ENCODE measurements around the gene HOXB9. TPM values are rescaled to one million over a fixed set of nuclear protein-coding genes. Genes with fewer than 3 reads are reported as not detected.

Gene HOXB9
- total RNA-seq, 2 donors from 2014 or later, result 0.09 to 0.68 TPM

GRCh38 chr17:48606892-48607614 is 19.1 kb downstream of the HOXB9 start:
- Histone ChIP-seq H3K27ac (no peak overlapping the region), H3K27me3 (replicated peaks; ENCODE audit: insufficient read depth) (peaks cover 60% of the 10 kb centered on the region), H3K4me1 (replicated peaks) (peaks cover 3% of the 10 kb centered on the region), H3K9me3 (no peaks in the 10 kb centered on the region), H3K36me3 (no peaks in the 10 kb centered on the region), H3K4me3 (no peak overlapping the region)
- intact Hi-C loops (cut with DNase I), result no loop called here
- no peak for DNase-seq (ENCODE audit: low spot score)
- TF ChIP-seq CTCF (IDR thresholded peaks at IDR 0.05) (no peak), POLR2AphosphoS5 (IDR thresholded peaks at IDR 0.05) (no peak), POLR2A (IDR thresholded peaks at IDR 0.05) (no peak)
- WGBS, result 77% methylated on average over 9 of the region's 9 CpGs

GRCh38 chr17:48605991-48606891 is 19.9 kb downstream of the HOXB9 start:
- TF ChIP-seq POLR2A (IDR thresholded peaks at IDR 0.05), result no peak
- TF ChIP-seq POLR2AphosphoS5 (IDR thresholded peaks at IDR 0.05), result no peak
- TF ChIP-seq CTCF (IDR thresholded peaks at IDR 0.05), result no peak
- 65% methylated on average over 41 of the region's 41 CpGs for WGBS
- DNase-seq (ENCODE audit: low spot score), result no peak
- H3K4me1 ChIP-seq (replicated peaks), result peaks cover 3% of the 10 kb centered on the region
- H3K9me3 ChIP-seq, result no peaks in the 10 kb centered on the region
- intact Hi-C loops (cut with DNase I), result no loop called here
- no peaks in the 10 kb centered on the region for H3K36me3 ChIP-seq
- no peak overlapping the region for H3K27ac ChIP-seq
- no peak overlapping the region for H3K4me3 ChIP-seq
- peaks cover 61% of the 10 kb centered on the region for H3K27me3 ChIP-seq (replicated peaks; ENCODE audit: insufficient read depth)

GRCh38 chr17:48605409-48605919 is 20.7 kb downstream of the HOXB9 start:
- no peak overlapping the region for H3K4me3 ChIP-seq
- TF ChIP-seq CTCF (IDR thresholded peaks at IDR 0.05) (no peak), POLR2A (IDR thresholded peaks at IDR 0.05) (no peak), POLR2AphosphoS5 (IDR thresholded peaks at IDR 0.05) (no peak)
- H3K27ac ChIP-seq, result no peak overlapping the region
- 44% methylated on average over 10 of the region's 10 CpGs for WGBS
- H3K4me1 ChIP-seq (replicated peaks), result peaks cover 3% of the 10 kb centered on the region
- H3K9me3 ChIP-seq, result no peaks in the 10 kb centered on the region
- H3K27me3 ChIP-seq (replicated peaks; ENCODE audit: insufficient read depth), result peaks cover 62% of the 10 kb centered on the region
- H3K36me3 ChIP-seq, result no peaks in the 10 kb centered on the region
- no peak for DNase-seq (ENCODE audit: low spot score)
- intact Hi-C loops (cut with DNase I), result no loop called here

GRCh38 chr17:48604770-48605329 is 21.3 kb downstream of the HOXB9 start, which contains the start of gene HOXB6:
HOXB6 (minus strand) TSS chr17:48604986; CDS start chr17:48598150, 6,836 bp downstream.
- no peak for DNase-seq (ENCODE audit: low spot score)
- Histone ChIP-seq H3K4me1 (replicated peaks) (no peaks in the 10 kb centered on the region), H3K36me3 (no peaks in the 10 kb centered on the region), H3K27me3 (replicated peaks; ENCODE audit: insufficient read depth) (peaks cover 63% of the 10 kb centered on the region), H3K27ac (no peak within 1 kb of the TSS), H3K4me3 (no peak within 1 kb of the TSS), H3K9me3 (no peaks in the 10 kb centered on the region)
- TF ChIP-seq POLR2A (IDR thresholded peaks at IDR 0.05) (no peak), POLR2AphosphoS5 (IDR thresholded peaks at IDR 0.05) (no peak), CTCF (IDR thresholded peaks at IDR 0.05) (no peak)
- intact Hi-C loops (cut with DNase I), result no loop called here
- 11% methylated on average over 16 of the region's 16 CpGs for WGBS
